Liver (tissue), 9 donors: ENCODE measurements around the gene SLC7A14. TPM values are rescaled to one million over a fixed set of nuclear protein-coding genes. Genes with fewer than 3 reads are reported as not detected.

ENCODE experiments used
- DNase-seq: peaks from one replicate; pipeline ENCODE4 v3.0.0-alpha.2; 2017; ENCODE audit warnings: low spot score
- H3K27ac ChIP-seq, 2 donors: one replicate each; pipeline ENCODE4 v1.7.0; 2013; ENCODE audit warnings: inconsistent platforms in 2 of 2, low read length in 2 of 2, control low read depth in 1 of 2, low read depth in 1 of 2, mild to moderate bottlenecking in 1 of 2
- H3K27me3 ChIP-seq, 4 donors: one replicate each; pipeline versions ENCODE4 v1.6.1 to v1.7.0; 2013; ENCODE audit warnings: low read length in 3 of 4, inconsistent platforms in 1 of 4, mild to moderate bottlenecking in 1 of 4, moderate library complexity in 1 of 4; ENCODE audit not compliant: control insufficient read depth in 4 of 4, insufficient read depth in 4 of 4
- H3K36me3 ChIP-seq, 4 donors: one replicate each; pipeline versions ENCODE4 v1.6.1 to v1.7.0; 2013; ENCODE audit warnings: low read length in 3 of 4, mild to moderate bottlenecking in 3 of 4, low read depth in 1 of 4, moderate library complexity in 1 of 4; ENCODE audit not compliant: control insufficient read depth in 4 of 4, insufficient read depth in 3 of 4
- H3K4me1 ChIP-seq, 4 donors: one replicate each; pipeline versions ENCODE4 v1.6.1 to v1.7.0; 2013; ENCODE audit warnings: low read length in 3 of 4, mild to moderate bottlenecking in 3 of 4, moderate library complexity in 1 of 4; ENCODE audit not compliant: control insufficient read depth in 4 of 4, insufficient read depth in 4 of 4
- H3K4me3 ChIP-seq, 3 donors: one replicate each; pipeline versions ENCODE4 v1.6.1 to v1.7.0; 2013; ENCODE audit warnings: low read length in 3 of 3, control low read depth in 1 of 3, low read depth in 1 of 3, mild to moderate bottlenecking in 1 of 3
- H3K9ac ChIP-seq, 2 donors: one replicate each; pipeline ENCODE4 v1.7.0; 2013; ENCODE audit warnings: low read length in 2 of 2, mild to moderate bottlenecking in 2 of 2, moderate library complexity in 2 of 2, control low read depth in 1 of 2, low read depth in 1 of 2
- H3K9me3 ChIP-seq, 4 donors: one replicate each; pipeline versions ENCODE4 v1.6.1 to v1.7.0; 2013; ENCODE audit warnings: low read length in 3 of 4; ENCODE audit not compliant: control insufficient read depth in 4 of 4
- ATF3 ChIP-seq: IDR thresholded peaks from 2 replicates; pipeline ENCODE4 v1.6.1; 2016; ENCODE audit warnings: antibody characterized with exemption
- CTCF ChIP-seq: fragments of 150-350 bp; IDR thresholded peaks from 2 replicates; pipeline ENCODE4 v1.5.1; 2017; ENCODE audit warnings: improper control_type of control experiment, low read depth, low read length; ENCODE audit not compliant: missing input control
- EGR1 ChIP-seq, 2 donors: IDR thresholded peaks; 2 replicates each; pipeline ENCODE4 v1.6.1; 2016 to 2018; ENCODE audit warnings: antibody characterized with exemption in 2 of 2, low read depth in 2 of 2
- FOXA2 ChIP-seq: IDR thresholded peaks from 2 replicates; pipeline ENCODE4 v1.6.1; 2016; ENCODE audit warnings: antibody characterized with exemption
- GABPA ChIP-seq, 2 donors: IDR thresholded peaks in 1 of 2; conservative IDR thresholded peaks in 1 of 2; 2 replicates each; pipeline ENCODE4 v1.6.1; 2016; ENCODE audit warnings: antibody characterized with exemption in 2 of 2, mild to moderate bottlenecking in 1 of 2, moderate library complexity in 1 of 2
- HNF4A ChIP-seq, 2 donors: conservative IDR thresholded peaks; 2 replicates each; pipeline ENCODE4 v1.6.1; 2016; ENCODE audit warnings: antibody characterized with exemption in 2 of 2, mild to moderate bottlenecking in 2 of 2
- HNF4G ChIP-seq: IDR thresholded peaks from 2 replicates; pipeline ENCODE4 v1.6.1; 2016; ENCODE audit warnings: antibody characterized with exemption
- JUND ChIP-seq, 2 donors: IDR thresholded peaks; 2 replicates each; pipeline ENCODE4 v1.6.1; 2016; ENCODE audit warnings: antibody characterized with exemption in 2 of 2
- MAX ChIP-seq: IDR thresholded peaks from 2 replicates; pipeline ENCODE4 v1.6.1; 2016; ENCODE audit warnings: antibody characterized with exemption
- NR2F2 ChIP-seq: IDR thresholded peaks from 2 replicates; pipeline ENCODE4 v1.6.1; 2016; ENCODE audit warnings: antibody characterized with exemption
- RAD21 ChIP-seq, 2 donors: IDR thresholded peaks; 2 replicates each; pipeline ENCODE4 v1.6.1; 2016; ENCODE audit warnings: antibody characterized with exemption in 2 of 2, mild to moderate bottlenecking in 2 of 2
- REST ChIP-seq: IDR thresholded peaks from 2 replicates; pipeline ENCODE4 v1.6.1; 2016; ENCODE audit warnings: antibody characterized with exemption, mild to moderate bottlenecking
- RXRA ChIP-seq, 2 donors: IDR thresholded peaks; 2 replicates each; pipeline ENCODE4 v1.6.1; 2017 to 2018; ENCODE audit warnings: antibody characterized with exemption in 2 of 2, mild to moderate bottlenecking in 1 of 2
- TAF1 ChIP-seq: conservative IDR thresholded peaks from 2 replicates; pipeline ENCODE4 v1.6.1; 2016; ENCODE audit warnings: antibody characterized with exemption, mild to moderate bottlenecking
- YY1 ChIP-seq: IDR thresholded peaks from 2 replicates; pipeline ENCODE4 v1.6.1; 2016; ENCODE audit warnings: antibody characterized with exemption, mild to moderate bottlenecking
- ZBTB33 ChIP-seq: IDR thresholded peaks from 2 replicates; pipeline ENCODE4 v1.6.1; 2016; ENCODE audit warnings: antibody characterized with exemption
- WGBS: extraction: QIAGEN DNeasy Blood & Tissue Kit; methylation state at CpG from one replicate; pipeline ENCODE4 v1.1.7; 2013; 5-methylcytosine and 5-hydroxymethylcytosine counted together
- polyA plus RNA-seq, 2 donors: library from polyadenylated mRNA; stranded (reverse) in 1 of 2; unstranded in 1 of 2; fragments of 200-250 nt in 1 of 2; fragments of >200 nt in 1 of 2; fragmentation: Nextera tagmentation in 1 of 2; extraction: Ambion mirVana in 1 of 2; gene quantifications; one replicate each; pipeline versions ENCODE4 v1.2.1 to v1.2.3, GENCODE V29; 2013 to 2015
- total RNA-seq, 2 donors: library from RNA; depleted of rRNA; stranded (reverse); fragments of >200 nt; gene quantifications; one replicate each; pipeline ENCODE4 v1.2.3, GENCODE V29; 2014
- donor health status: healthy.
- donor health status: healthy.
- donor health status: healthy.
- donor health status: healthy.
- donor health status: healthy.

Gene SLC7A14
- total and polyA plus RNA-seq, 4 donors, result under 0.01 to 0.01 (median under 0.01) TPM; not detected in 1

GRCh38 chr3:170524073-170524472 is 61.8 kb downstream of the SLC7A14 start:
- Histone ChIP-seq H3K36me3 (no peaks in the 10 kb centered on the region), H3K4me3 (no peak overlapping the region), H3K27me3 (no peaks in the 10 kb centered on the region), H3K9me3 (no peaks in the 10 kb centered on the region), H3K9ac (no peak overlapping the region), H3K4me1 (no peaks in the 10 kb centered on the region), H3K27ac (no peak overlapping the region)
- TF ChIP-seq EGR1 (IDR thresholded peaks at IDR 0.05; ENCODE audit: low read depth in 2 of 2) (no peak), GABPA (IDR thresholded peaks at IDR 0.05 in 1 of 2, conservative IDR thresholded peaks at IDR 0.05 in 1 of 2) (no peak), JUND (IDR thresholded peaks at IDR 0.05) (no peak), RXRA (IDR thresholded peaks at IDR 0.05) (no peak), REST (no peak)
- no peak for DNase-seq

- no peaks in the 10 kb centered on the region for H3K4me1 ChIP-seq
- no peaks in the 10 kb centered on the region for H3K36me3 ChIP-seq
- H3K4me3 ChIP-seq, result no peak overlapping the region
- 82% methylated on average over 2 of the region's 2 CpGs for WGBS
- no peak overlapping the region for H3K27ac ChIP-seq
- no peaks in the 10 kb centered on the region for H3K9me3 ChIP-seq
- H3K27me3 ChIP-seq, result no peaks in the 10 kb centered on the region
- H3K9ac ChIP-seq, result no peak overlapping the region
- DNase-seq, result no peak
- TF ChIP-seq YY1 (no peak), NR2F2 (no peak), RAD21 (IDR thresholded peaks at IDR 0.05) (no peak), TAF1 (no peak), MAX (no peak), RXRA (IDR thresholded peaks at IDR 0.05) (no peak)
Measured at GRCh38 chr3:170523248-170523647, 62.6 kb downstream of the SLC7A14 start.

- H3K4me1 ChIP-seq, result no peaks in the 10 kb centered on the region
- H3K36me3 ChIP-seq, result no peaks in the 10 kb centered on the region
- WGBS, result 68% methylated on average over 2 of the region's 2 CpGs
- H3K9ac ChIP-seq, result no peak overlapping the region
- no peak for DNase-seq
- no peaks in the 10 kb centered on the region for H3K27me3 ChIP-seq
- no peaks in the 10 kb centered on the region for H3K9me3 ChIP-seq
- no peak overlapping the region for H3K4me3 ChIP-seq
- no peak overlapping the region for H3K27ac ChIP-seq
- TF ChIP-seq HNF4G (no peak), MAX (no peak), TAF1 (no peak), ATF3 (no peak), CTCF (no peak), ZBTB33 (no peak), YY1 (no peak), NR2F2 (no peak), HNF4A (conservative IDR thresholded peaks at IDR 0.05) (no peak), REST (no peak), FOXA2 (no peak), RAD21 (IDR thresholded peaks at IDR 0.05) (no peak), RXRA (IDR thresholded peaks at IDR 0.05) (no peak), JUND (IDR thresholded peaks at IDR 0.05) (no peak), EGR1 (IDR thresholded peaks at IDR 0.05; ENCODE audit: low read depth in 2 of 2) (no peak)
Measured at GRCh38 chr3:170522201-170522600, 63.7 kb downstream of the SLC7A14 start.
